RPMI8226 (cell line): ENCODE measurements around the gene PLA2G4A.

Experiments used
- DNase-seq: peaks from one replicate; pipeline ENCODE4 v3.0.0-alpha.2; 2015

Gene PLA2G4A

GRCh38 chr1:186834399-186834958 lies 5.7 kb downstream of the PLA2G4A start:
- no peak for DNase-seq

- DNase-seq, result no peak
Observed at GRCh38 chr1:186835448-186835847, 6.7 kb downstream of the PLA2G4A start.

DNA sequence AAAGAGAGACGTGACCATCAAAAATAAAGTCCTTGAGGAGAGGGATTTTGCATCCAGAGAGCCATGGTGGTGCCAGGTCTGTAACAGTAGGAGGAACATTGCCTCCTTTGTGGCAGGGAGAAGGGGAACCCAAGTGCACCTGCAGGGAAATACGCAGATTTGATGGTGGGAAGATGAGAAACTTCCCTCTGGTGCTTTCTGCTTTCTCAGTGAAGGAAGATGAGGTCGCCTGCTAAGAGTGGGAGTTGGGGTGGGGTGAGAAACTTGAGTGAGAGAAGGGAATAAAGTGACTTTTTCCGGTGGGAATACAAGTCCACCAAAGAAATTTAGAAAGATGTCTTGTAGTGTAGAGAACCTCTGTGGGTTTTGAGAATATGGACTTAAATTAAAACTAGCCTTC lies 9.1 kb downstream of the PLA2G4A start:
- no peak for DNase-seq

DNA sequence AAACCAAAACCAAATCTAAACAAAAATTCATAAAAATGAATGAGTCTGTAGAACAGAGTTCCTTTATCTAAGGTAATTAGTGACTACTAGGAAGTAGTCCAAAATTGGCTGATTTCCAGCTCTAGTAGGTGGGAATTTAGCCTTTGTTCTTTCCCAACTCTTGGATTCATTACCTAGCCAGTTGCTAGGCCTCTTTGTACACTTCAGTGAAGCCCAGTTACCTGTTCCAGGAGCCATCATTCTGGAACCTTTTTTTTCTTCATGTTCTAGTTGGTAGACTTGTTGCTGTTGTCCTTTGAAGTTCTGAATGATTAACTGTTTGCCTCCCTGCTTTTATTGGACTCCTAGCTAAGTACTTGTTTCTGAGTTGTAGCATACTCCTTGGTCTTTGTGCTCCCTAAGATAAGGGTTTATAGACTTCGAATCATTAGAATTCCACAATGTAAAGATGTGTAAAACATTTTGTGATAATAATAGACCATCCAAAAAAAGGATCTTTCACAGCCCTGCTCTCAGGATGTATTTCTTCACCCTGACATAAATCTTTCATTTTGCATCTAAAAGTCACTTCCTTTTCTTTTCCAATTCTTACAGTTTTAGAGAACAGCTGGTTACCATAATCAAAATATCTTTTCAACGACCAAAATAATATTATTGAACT lies 9.8 kb downstream of the PLA2G4A start:
- DNase-seq, result no peak

DNA sequence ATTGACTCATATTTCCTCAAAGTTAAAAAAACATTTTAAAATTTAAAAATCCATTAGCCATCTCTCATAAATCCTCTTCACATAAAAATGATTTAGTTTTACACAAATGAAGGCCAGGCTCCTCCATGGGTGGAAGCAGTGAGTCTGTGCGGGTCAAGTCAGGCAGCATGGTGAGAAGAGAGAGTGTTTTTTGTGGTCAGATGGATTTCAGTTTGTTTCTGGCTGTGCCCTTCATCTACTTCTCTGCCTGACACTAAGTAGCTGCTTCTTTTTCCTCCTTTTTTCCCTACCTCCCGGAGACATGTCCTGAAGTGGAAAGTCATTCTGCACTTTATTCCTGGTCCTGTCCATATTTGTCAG lies 10.3 kb downstream of the PLA2G4A start:
- no peak for DNase-seq

DNA sequence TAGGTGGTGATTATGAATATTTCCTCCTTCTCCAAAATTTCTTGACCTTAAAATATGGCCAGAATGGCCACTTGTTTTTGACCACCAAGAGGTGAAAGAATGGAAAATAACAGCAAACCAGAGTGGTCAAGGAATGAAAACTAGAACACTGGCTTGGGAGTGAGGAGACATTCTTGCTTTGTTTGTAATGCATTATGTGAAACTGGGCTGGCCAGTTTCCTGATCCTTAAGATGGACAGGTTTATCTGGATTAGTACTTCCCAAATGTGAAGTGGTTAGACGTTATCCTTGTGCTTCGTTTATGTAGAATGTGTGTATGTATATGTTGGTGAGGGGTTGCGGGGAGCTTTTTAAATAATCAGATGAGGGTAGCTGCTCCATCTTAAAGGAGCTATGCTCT lies 12.8 kb downstream of the PLA2G4A start:
- DNase-seq, result no peak

GRCh38 chr1:186842547-186842946 lies 13.8 kb downstream of the PLA2G4A start:
- DNase-seq, result no peak

- no peak for DNase-seq
Observed at GRCh38 chr1:186843226-186843625, 14.5 kb downstream of the PLA2G4A start.

DNA sequence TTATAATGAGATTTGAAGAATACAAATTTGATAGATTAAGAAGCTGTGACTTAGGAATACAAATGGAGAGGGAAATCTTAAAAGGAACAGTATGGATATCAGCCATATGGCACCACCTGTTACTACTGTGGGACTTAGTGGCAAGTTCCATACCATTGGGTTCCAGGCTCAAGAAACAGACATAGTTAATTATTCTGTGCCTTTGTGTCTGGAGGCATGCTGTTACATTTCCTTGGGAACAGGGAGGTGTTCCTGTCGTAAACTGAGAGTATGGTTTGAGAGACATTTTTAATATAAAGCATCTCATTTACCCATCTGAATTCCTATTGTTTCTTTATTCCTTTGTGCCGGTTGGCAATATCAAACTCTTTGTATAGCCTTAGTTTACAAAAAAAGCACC lies 15.2 kb downstream of the PLA2G4A start:
- DNase-seq, result no peak

- DNase-seq, result no peak
Observed at GRCh38 chr1:186845576-186846210, 16.9 kb downstream of the PLA2G4A start.

DNA sequence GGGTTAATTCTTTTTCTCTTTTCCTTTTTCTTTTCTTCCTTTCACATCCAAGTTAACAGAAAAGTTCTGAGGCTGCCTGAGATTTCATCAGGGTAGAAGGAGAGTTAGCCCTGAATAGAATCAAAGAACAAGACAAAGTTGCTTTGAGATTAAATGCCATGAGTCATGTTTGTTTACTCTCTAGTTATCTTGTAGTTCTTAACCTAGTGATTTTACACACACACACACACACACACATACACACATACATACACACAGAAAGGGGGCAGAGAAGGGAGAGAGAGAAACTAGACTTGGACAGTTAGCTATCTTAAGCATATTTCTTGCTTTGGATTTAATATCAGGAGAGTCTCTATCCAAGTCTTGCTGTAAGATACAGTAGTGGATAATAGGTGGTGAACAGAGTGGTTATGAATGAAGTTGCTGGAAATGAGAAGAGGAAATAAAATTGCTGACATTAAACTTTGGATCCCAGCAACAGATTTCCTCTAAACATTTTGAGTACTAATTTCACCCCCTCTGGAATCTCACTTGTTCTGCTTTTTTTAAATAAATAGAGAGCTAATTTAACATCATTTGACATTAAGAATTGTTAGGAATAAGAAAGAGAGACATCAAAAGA lies 19.9 kb downstream of the PLA2G4A start:
- DNase-seq, result no peak

DNA sequence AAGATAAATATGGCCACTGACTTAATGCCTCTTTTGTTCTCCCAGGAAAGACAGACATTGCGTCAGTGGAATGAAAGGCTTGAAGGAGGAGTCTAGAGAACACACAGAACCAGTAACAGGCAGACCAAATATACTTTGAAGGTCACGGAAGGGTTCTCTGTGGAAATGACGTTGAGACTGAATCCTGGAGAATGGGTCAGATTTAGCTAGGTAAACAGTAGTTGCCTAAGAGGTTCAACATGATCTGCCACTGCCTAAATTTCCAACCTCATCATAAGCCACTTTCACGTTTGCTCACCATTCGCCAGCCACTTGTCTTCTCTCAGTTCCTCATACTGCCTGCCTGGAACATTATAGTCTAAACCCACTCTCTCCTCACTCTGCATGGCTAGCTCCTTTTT lies 20.5 kb downstream of the PLA2G4A start:
- DNase-seq, result peak; percentile 82

DNA sequence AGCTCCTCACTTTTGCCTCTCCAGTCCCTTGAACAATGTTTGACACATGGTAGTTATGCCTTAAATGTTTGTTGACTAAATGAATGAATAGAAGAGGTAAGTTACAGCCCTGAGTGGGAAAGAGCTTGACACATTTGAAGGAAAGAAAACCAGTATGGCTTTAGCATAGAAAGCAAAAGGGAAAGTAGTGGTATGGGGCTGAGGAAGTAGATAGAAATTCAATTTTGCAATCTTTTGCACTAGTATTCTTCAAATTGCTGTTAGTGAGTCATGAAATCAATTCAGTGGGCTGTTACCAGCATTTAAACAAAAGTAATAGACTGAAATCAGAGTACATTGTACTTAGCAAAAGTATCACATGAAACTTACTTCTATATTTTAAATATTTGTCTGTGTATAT lies 21.1 kb downstream of the PLA2G4A start:
- no peak for DNase-seq

DNA sequence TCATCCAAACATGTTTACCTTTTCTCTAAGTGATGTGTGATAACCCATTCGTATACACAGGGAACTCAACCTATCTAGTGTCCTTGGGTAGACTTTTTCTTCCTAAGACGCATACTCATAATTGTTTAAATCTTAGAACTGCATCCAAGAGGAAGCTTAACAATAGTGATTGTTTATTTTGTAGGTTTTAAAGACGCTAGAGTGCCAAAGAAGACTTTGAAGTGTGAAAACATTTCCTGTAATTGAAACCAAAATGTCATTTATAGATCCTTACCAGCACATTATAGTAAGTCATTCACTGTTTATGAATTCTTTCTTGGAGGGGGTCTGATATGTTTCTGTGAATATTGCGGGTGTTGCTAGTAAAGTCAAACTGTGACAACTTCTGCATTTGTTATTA lies 25.4 kb downstream of the PLA2G4A start:
- no peak for DNase-seq

DNA sequence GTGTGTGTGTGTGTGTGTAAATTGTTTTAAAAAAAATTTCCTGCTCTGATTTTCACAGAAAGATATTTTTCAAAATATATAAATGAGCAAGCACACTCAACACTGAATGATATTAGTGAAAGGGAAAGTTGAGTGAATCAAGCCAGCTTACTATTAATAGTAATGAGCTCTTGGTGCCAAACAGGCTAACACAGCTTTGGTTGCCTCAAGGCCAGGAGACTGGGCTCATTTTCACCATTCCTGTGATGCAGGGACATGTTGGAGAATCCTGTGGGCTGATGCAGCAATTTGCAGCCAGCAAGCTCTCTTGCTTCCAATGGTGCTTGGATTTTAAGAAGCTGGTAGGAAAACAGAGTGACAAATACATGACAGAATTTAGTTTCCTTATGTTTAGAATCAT lies 30.2 kb downstream of the PLA2G4A start:
- DNase-seq, result no peak

DNA sequence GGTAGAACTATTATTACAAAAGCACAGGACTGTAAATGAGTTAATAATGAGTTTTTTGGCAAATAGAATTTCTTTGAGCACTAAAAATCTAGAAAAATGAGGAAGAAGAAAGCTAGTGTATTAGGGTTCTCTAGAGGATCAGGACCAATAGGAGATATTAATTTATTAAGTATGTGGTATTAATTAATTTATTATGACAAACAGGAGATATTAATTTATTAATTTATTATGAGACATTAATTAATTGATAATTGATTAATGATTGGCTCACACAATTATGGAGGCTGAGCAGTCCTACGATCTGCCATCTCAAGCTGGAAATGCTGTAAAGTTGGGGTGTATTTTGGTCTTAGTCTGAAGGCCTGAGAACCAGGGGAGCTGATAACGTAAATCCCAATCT lies 31.2 kb downstream of the PLA2G4A start:
- no peak for DNase-seq

DNA sequence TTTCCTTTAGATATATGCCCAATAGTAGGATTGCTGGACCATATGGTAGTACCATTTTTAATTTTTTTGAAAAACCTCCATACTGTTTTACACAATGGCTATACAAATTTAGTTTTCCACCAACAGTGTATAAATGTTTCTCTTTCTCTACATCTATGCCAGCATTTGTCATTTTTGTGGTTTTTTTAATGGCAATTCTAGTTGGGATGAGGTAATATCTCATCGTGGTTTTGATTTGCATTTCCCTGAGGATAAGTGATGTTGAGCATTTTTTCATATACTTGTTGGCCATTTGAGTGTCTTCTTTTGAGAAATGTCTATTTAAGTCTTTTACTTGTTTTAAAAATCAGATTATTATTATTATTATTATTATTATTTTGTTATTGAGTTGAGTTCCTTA lies 35.5 kb downstream of the PLA2G4A start:
- DNase-seq, result no peak

DNA sequence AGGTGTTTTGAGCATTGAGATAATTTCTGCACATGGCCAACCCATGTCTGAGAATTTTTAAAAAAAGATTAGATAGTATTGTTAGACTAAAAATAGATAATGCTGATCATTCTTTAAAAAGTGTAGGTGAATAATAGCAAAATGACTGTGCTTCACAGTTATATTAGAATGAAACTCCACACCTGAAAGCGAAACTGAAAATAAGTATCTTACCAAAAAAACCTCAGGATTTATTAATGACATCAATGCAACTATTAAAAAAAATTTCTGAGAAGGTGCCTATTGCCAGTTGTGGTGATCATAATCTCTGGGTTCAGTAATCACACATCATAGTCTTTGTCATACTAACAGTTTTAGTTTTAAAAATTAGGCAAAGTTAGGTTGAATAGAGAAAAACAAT lies 36.5 kb downstream of the PLA2G4A start:
- peak; percentile 65 for DNase-seq

DNA sequence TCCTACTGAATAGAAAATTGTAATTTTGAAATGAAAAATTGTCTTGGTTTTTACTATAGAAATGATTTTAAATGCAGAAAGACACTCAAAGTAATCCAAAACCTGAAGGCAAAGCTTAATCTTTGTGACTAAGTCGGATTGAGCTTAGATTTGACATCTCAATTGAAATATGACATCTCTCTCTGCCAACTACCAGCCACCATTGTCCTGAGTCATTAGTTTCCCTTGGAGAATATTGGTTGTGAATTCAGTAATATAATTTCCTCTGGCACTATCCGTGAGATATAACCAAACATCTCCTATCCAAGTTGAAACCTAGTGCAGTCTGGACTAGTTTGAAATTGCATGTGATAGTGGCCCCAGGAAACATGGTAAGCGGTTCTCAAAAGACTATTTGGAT lies 37.1 kb downstream of the PLA2G4A start:
- DNase-seq, result no peak

- DNase-seq, result no peak
Observed at GRCh38 chr1:186869526-186870228, 40.9 kb downstream of the PLA2G4A start.

GRCh38 chr1:186871784-186872183 lies 43.0 kb downstream of the PLA2G4A start:
- no peak for DNase-seq

- no peak for DNase-seq
Observed at GRCh38 chr1:186872291-186872690, 43.5 kb downstream of the PLA2G4A start.

- DNase-seq, result no peak
Observed at GRCh38 chr1:186873687-186874086, 44.9 kb downstream of the PLA2G4A start.
